GM12891 (cell line): ENCODE data around the gene PGM2.

Experiments used
- POLR2A ChIP-seq: IDR thresholded peaks from 2 replicates; pipeline ENCODE4 v1.6.1; 2011; ENCODE audit warnings: low read depth, low read length, control low read depth
- TAF1 ChIP-seq: IDR thresholded peaks from 2 replicates; pipeline ENCODE4 v1.6.1; 2011; ENCODE audit warnings: low read depth, low read length, control low read depth

DNA sequence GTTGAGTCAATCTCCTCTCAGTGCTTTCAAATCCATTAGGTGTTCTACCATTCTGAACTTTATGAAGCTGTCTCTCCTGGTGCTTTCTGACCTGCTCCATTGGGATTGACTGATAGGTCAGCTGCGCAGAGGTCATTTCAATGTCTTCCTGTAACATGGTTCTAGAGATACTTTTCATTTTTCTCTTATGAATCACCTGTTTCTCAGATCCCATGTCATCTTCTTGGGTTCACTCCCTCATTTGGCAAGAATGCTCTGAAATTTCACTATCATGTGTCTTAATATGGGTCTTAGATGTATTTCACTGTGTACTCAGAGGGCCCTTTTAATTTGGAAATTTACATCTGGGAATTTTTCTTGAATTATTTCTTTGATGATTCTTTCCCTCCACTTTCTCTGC is 13.8 kb upstream of the PGM2 start:
- no peak for TF ChIP-seq POLR2A
- no peak for TF ChIP-seq TAF1
